Stimulated activated CD4-positive, alpha-beta T cell treated with anti-CD3 and anti-CD28 coated beads, Interleukin-4, amount 100 ng/mL, for 1 hour (primary cell): ENCODE measurements around the gene ITIH1.
"Not testable (repeated sequence)": the region's sequence is repeated elsewhere in the genome, so short reads cannot be mapped to it uniquely, and the experiment has no call there.

Experiments used
- DNase-seq: peaks from one replicate; pipeline ENCODE4 v3.0.0-alpha.2; 2020

Gene ITIH1

GRCh38 chr3:52775877-52776276, 1.5 kb upstream of the ITIH1 start:
- no peak for DNase-seq

- not testable (repeated sequence) for DNase-seq
These were observed 913 bp upstream of the ITIH1 start for GRCh38 chr3:52776486-52776885.

- no peak for DNase-seq
These were observed 783 bp downstream of the ITIH1 start for GRCh38 chr3:52777959-52778805.

GRCh38 chr3:52779011-52779836, 1.8 kb downstream of the ITIH1 start:
- no peak for DNase-seq

GRCh38 chr3:52779837-52780585, 2.6 kb downstream of the ITIH1 start:
- no peak for DNase-seq

GRCh38 chr3:52781741-52782140, 4.3 kb downstream of the ITIH1 start:
- no peak for DNase-seq

GRCh38 chr3:52782412-52783210, 5.2 kb downstream of the ITIH1 start:
- DNase-seq, result no peak

GRCh38 chr3:52783211-52783555, 5.8 kb downstream of the ITIH1 start:
- DNase-seq, result no peak

- DNase-seq, result no peak
These were observed 6.7 kb downstream of the ITIH1 start for GRCh38 chr3:52784021-52784621.

GRCh38 chr3:52784931-52785590, 7.7 kb downstream of the ITIH1 start:
- DNase-seq, result no peak

GRCh38 chr3:52786330-52787215, 9.2 kb downstream of the ITIH1 start:
- no peak for DNase-seq

- DNase-seq, result no peak
These were observed 9.8 kb downstream of the ITIH1 start for GRCh38 chr3:52787246-52787645.

GRCh38 chr3:52787672-52788625, 10.6 kb downstream of the ITIH1 start:
- no peak for DNase-seq

GRCh38 chr3:52788890-52789745, 11.7 kb downstream of the ITIH1 start:
- no peak for DNase-seq

GRCh38 chr3:52789746-52790040, 12.3 kb downstream of the ITIH1 start:
- DNase-seq, result no peak

- no peak for DNase-seq
These were observed 12.9 kb downstream of the ITIH1 start for GRCh38 chr3:52790337-52790736.

- no peak for DNase-seq
These were observed 13.3 kb downstream of the ITIH1 start for GRCh38 chr3:52790741-52791140.

GRCh38 chr3:52791366-52791765, 14.0 kb downstream of the ITIH1 start:
- DNase-seq, result no peak

GRCh38 chr3:52791928-52792327, 14.5 kb downstream of the ITIH1 start:
- no peak for DNase-seq
